HL-60 (cell line): Measurements from ENCODE around the gene PYGB.

Source experiments
- DNase-seq, 2 experiments: peaks; one replicate each; pipeline ENCODE4 v3.0.0-alpha.2; 2010 to 2020; ENCODE audit warnings: low read depth in 1 of 2, low spot score in 1 of 2
- H3K27ac ChIP-seq: fragments of 250-450 bp; sonication (Bioruptor Pico); replicated peaks from 2 replicates; pipeline ENCODE4 v1.5.1; 2020; ENCODE audit warnings: mild to moderate bottlenecking, moderate library complexity
- H3K27me3 ChIP-seq: fragments of 250-450 bp; sonication (Bioruptor Pico); 2 replicates; pipeline ENCODE4 v1.5.1; 2021; ENCODE audit warnings: mild to moderate bottlenecking, moderate library complexity; ENCODE audit not compliant: insufficient read depth, poor library complexity, severe bottlenecking
- H3K4me3 ChIP-seq: replicated peaks from 2 replicates; pipeline ENCODE4 v1.5.1; 2011; ENCODE audit warnings: mild to moderate bottlenecking, control low read depth, low read length; ENCODE audit not compliant: insufficient read depth
- CTCF ChIP-seq: IDR thresholded peaks from one replicate; pipeline ENCODE4 v1.5.1; 2011; ENCODE audit warnings: low read length, control low read depth, inconsistent platforms; ENCODE audit not compliant: insufficient read depth
- GABPA ChIP-seq: IDR thresholded peaks from 2 replicates; pipeline ENCODE4 v1.6.1; 2012; ENCODE audit warnings: low read depth
- POLR2AphosphoS5 ChIP-seq: IDR thresholded peaks from 2 replicates; pipeline ENCODE4 v1.6.1; 2012; ENCODE audit warnings: low read depth
- SPI1 ChIP-seq: IDR thresholded peaks from 2 replicates; pipeline ENCODE4 v1.6.1; 2012; ENCODE audit warnings: low read depth, mild to moderate bottlenecking, borderline replicate concordance
- TF ChIP-seq, protein P1 (sequence below): IDR thresholded peaks from 2 replicates; pipeline ENCODE4 v1.6.1; 2012; ENCODE audit warnings: low read depth; ENCODE audit not compliant: insufficient replicate concordance

The PYGB gene

DNA sequence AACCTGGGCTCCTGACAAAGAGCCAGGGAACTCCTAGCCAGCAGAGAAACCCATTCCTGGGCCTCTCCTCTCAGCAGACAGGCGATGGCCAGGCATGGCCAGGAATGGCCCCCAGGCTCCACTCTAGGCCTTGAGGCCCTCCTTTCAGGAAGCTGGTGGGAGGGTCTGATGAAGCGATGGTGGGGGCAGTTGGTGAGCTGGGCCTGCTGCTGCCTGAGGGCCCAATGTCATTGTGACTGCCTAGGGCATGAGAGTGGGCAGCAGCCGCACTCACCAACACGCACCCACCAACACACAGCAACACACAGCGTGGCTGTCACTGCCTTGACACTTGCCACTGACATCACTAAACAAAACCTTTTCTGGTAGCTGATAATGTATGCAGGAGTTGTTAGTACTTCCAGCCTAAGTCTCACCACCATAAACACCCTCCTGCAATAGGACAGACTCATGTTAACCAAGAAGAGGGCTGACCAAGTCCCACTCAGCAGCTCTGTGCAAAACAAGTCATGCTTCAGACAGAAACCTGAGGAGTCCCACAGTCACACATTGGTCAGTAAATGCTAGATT, 73.5 kb downstream of the PYGB start:
- H3K27ac ChIP-seq: no peak overlapping the region
- no peak overlapping the region for H3K4me3 ChIP-seq
- no peak for TF ChIP-seq GABPA
- TF ChIP-seq SPI1: no peak
- no peak for TF ChIP-seq CTCF
- TF ChIP-seq POLR2AphosphoS5: no peak
- TF ChIP-seq, protein P1, sequence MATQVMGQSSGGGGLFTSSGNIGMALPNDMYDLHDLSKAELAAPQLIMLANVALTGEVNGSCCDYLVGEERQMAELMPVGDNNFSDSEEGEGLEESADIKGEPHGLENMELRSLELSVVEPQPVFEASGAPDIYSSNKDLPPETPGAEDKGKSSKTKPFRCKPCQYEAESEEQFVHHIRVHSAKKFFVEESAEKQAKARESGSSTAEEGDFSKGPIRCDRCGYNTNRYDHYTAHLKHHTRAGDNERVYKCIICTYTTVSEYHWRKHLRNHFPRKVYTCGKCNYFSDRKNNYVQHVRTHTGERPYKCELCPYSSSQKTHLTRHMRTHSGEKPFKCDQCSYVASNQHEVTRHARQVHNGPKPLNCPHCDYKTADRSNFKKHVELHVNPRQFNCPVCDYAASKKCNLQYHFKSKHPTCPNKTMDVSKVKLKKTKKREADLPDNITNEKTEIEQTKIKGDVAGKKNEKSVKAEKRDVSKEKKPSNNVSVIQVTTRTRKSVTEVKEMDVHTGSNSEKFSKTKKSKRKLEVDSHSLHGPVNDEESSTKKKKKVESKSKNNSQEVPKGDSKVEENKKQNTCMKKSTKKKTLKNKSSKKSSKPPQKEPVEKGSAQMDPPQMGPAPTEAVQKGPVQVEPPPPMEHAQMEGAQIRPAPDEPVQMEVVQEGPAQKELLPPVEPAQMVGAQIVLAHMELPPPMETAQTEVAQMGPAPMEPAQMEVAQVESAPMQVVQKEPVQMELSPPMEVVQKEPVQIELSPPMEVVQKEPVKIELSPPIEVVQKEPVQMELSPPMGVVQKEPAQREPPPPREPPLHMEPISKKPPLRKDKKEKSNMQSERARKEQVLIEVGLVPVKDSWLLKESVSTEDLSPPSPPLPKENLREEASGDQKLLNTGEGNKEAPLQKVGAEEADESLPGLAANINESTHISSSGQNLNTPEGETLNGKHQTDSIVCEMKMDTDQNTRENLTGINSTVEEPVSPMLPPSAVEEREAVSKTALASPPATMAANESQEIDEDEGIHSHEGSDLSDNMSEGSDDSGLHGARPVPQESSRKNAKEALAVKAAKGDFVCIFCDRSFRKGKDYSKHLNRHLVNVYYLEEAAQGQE: no peak
- no peaks in the 10 kb centered on the region for H3K27me3 ChIP-seq
- no peak for DNase-seq

- H3K4me3 ChIP-seq: no peak overlapping the region
- TF ChIP-seq GABPA (no peak), CTCF (no peak), POLR2AphosphoS5 (no peak), SPI1 (no peak; the same call in 1 of the 2 replicates)
- TF ChIP-seq, protein P1: no peak
- no peak overlapping the region for H3K27ac ChIP-seq
- no peak for DNase-seq
- no peaks in the 10 kb centered on the region for H3K27me3 ChIP-seq
Observed at GRCh38 chr20:25321991-25322390, 74.1 kb downstream of the PYGB start.

DNA sequence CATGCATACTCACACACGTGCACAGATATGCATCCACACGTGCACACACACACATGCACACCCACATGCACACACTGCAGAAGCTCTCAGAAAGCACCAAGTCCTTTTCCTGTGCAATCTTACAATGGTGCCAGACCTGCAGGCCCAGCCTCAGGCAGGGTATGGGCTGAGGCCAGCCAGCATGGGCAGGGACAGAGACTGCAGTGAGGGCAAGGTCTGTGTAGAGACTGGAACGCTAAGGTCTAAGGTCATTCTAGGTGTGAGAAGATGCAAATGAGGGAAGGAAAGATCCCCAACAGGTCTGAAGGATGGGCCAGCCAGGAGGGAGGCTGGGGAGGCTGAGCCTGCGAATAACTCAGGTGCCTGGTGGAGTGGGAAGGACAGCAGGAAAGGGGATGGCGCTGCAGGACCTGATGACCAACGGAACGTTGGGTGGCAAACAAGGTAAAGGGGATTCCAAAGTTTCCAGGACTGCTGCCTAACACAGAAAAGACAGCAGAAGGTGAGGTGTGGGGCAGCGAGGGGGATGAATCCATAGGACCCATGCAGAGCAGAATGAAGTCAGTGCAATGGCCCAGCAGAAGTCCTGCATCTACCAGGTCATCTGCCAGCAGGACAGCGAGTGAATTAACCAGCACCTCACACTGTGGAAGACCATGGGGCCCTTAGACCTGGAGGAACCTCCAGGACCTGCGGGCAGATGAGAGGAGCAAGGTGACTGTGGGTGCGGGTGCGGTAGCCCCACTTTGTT, 75.8 kb downstream of the PYGB start:
- no peak for TF ChIP-seq SPI1
- no peak for TF ChIP-seq GABPA
- TF ChIP-seq, protein P1: no peak
- TF ChIP-seq POLR2AphosphoS5: no peak
- TF ChIP-seq CTCF: no peak
- DNase-seq: no peak
- Histone ChIP-seq H3K4me3 (no peak overlapping the region), H3K27ac (peak overlapping the region; percentile 55), H3K27me3 (no peaks in the 10 kb centered on the region)
